Heart left ventricle (tissue), 16 donors: ENCODE measurements around the gene MAP3K9. TPM values are rescaled to one million over a fixed set of nuclear protein-coding genes. Genes with fewer than 3 reads are reported as not detected.

Source experiments
- ATAC-seq, 4 donors: fragments of 200-7000 bp; cut with Tn5 transposase; one replicate each; pipeline ENCODE4 v1.9.1; 2020 to 2022; ENCODE audit warnings: moderate library complexity in 4 of 4, mild to moderate bottlenecking in 3 of 4, moderate number of reproducible peaks in 1 of 4
- DNase-seq, 5 donors: peaks; one replicate each; pipeline ENCODE4 v3.0.0-alpha.2; 2020
- H3K27ac ChIP-seq, 12 donors: fragments of 200-600 bp; sonication (generic) in 4 of 12; one replicate each; pipeline versions ENCODE4 v1.5.0 to v1.8.0; 2016 to 2022; ENCODE audit warnings: mild to moderate bottlenecking in 2 of 12
- H3K27me3 ChIP-seq, 9 donors: fragments of 200-600 bp; sonication (generic) in 2 of 9; one replicate each; pipeline versions ENCODE4 v1.5.1 to v1.8.0; 2016 to 2022; ENCODE audit warnings: mild to moderate bottlenecking in 3 of 9
- H3K36me3 ChIP-seq, 9 donors: fragments of 200-600 bp; sonication (generic) in 2 of 9; one replicate each; pipeline versions ENCODE4 v1.5.0 to v1.8.0; 2018 to 2022; ENCODE audit warnings: mild to moderate bottlenecking in 2 of 9
- H3K4me1 ChIP-seq, 12 donors: fragments of 200-600 bp; sonication (generic) in 4 of 12; one replicate each; pipeline versions ENCODE4 v1.5.0 to v1.8.0; 2016 to 2022; ENCODE audit warnings: mild to moderate bottlenecking in 3 of 12
- H3K4me3 ChIP-seq, 12 donors: fragments of 200-600 bp; sonication (generic) in 4 of 12; one replicate each; pipeline versions ENCODE4 v1.5.0 to v1.8.0; 2017 to 2022; ENCODE audit warnings: mild to moderate bottlenecking in 9 of 12, moderate library complexity in 4 of 12
- H3K9me3 ChIP-seq, 12 donors: fragments of 200-600 bp; sonication (generic) in 4 of 12; one replicate each; pipeline versions ENCODE4 v1.5.0 to v1.8.0; 2016 to 2022; ENCODE audit warnings: mild to moderate bottlenecking in 1 of 12
- POLR2A ChIP-seq, 2 donors: fragments of 450-650 bp; IDR thresholded peaks; one replicate each; pipeline ENCODE4 v1.6.1; 2017; ENCODE audit warnings: antibody characterized with exemption in 2 of 2, mild to moderate bottlenecking in 2 of 2, moderate library complexity in 2 of 2
- WGBS, 4 donors: extraction: QIAGEN DNeasy Blood & Tissue Kit in 2 of 4; methylation state at CpG; one replicate each; pipeline versions ENCODE4 v1.1.5 to v1.1.7; 2013 to 2018; 5-methylcytosine and 5-hydroxymethylcytosine counted together
- intact Hi-C, 10 donors: fragments of 100-400 bp; cut with DNase I; formaldehyde crosslinking; loops; one replicate each; pipeline versions ENCODE4 v1.11.1 to v1.14.2; 2022
- polyA plus RNA-seq, 2 donors: library from polyadenylated mRNA; stranded (reverse); fragments of 200-250 nt; gene quantifications; one replicate each; pipeline ENCODE4 v1.2.3, GENCODE V29; 2013
- total RNA-seq, 9 donors: library from RNA; depleted of rRNA in 2 of 9; stranded (reverse); fragments of >200 nt in 2 of 9; fragmentation: NEBNext Ultra II Directional in 3 of 9; extraction: Animal tissue kit (Norgen Biotek cat#: 25700) in 3 of 9; gene quantifications; one replicate each; pipeline versions ENCODE4 v1.1.0 to v1.2.4, GENCODE V29; 2016 to 2023
- TF ChIP-seq, protein P1 (sequence below), 12 donors: fragments of 200-600 bp; sonication (generic) in 4 of 12; IDR thresholded peaks; one replicate each; pipeline versions ENCODE4 v1.5.0 to v1.8.0; 2018 to 2022; ENCODE audit warnings: antibody characterized with exemption in 12 of 12, mild to moderate bottlenecking in 5 of 12
- donor health status: ischemic (EF 13 %, LVEDD 7.1; RV severe dilation, severe dysfunction).
- donor health status: healthy with polysubstance abuse.
- donor health status: DM: no; HTN: yes; CAD: no.
- donor health status: DM: no; HTN: no; CAD: no.
- donor health status: ischemic (EF 25% LVEDD 6.9; RV normal size, moderate dysfunction).
- donor health status: ischemic (EF 25% LVEDD 5.7; RV mildly dilated, moderate dysfunction).
- donor health status: healthy.
- donor health status: DM: yes; HTN: yes; CAD: no.
- donor health status: ischemic (EF 35%, LVEDD 5.7; RV mildly dilated, moderate dysfunction).
- donor health status: nonischemic (EF 11% LVEDD 7.7; RV severe dilation, severe dysfunction).
- donor health status: DM: yes; HTN: yes; CAD: no.
- donor health status: PGD.
- donor health status: ischemic (EF 29% LVEDD 5.4; RV normal size, mild dysfunction).
- donor health status: nonischemic (EF 23%, LVEDD 6.1; RV moderate dilation, normal function).

Gene MAP3K9
- total and polyA plus RNA-seq, 11 donors, result 0.91 to 3.8 (median 1.7) TPM

DNA sequence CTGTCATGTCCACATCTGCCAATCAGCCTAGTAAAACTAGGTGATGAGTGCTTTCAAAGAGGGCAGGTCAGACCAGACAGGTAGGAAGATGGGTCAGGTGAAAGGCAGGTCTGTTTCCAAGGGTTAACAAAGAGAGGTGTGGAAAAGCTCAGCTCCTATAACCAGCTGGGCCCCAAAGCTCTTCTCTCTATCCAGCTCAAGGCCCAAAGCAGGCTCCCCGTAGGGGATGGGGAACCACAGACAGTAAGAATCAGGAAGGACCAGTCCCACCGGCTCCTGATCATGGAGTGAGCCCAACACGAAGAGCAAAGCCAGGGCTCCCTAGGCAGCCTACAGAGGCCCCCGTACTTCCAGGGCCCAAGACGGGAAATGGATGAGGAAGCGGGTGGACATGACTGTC, 84.4 kb downstream of the MAP3K9 start:
- H3K36me3 ChIP-seq, result no peaks in the 10 kb centered on the region
- H3K4me3 ChIP-seq, result no peak overlapping the region
- WGBS, 4 donors, result 92 to 94% (median 94%) methylated on average over 6 of the region's 6 CpGs
- no peak overlapping the region for H3K27ac ChIP-seq
- intact Hi-C loops, result no loop called here
- ATAC-seq (no peak), DNase-seq (no peak)
- H3K4me1 ChIP-seq, result peaks cover 0 to 19% (median 10%) of the 10 kb centered on the region in 12 donors
- TF ChIP-seq, protein P1, sequence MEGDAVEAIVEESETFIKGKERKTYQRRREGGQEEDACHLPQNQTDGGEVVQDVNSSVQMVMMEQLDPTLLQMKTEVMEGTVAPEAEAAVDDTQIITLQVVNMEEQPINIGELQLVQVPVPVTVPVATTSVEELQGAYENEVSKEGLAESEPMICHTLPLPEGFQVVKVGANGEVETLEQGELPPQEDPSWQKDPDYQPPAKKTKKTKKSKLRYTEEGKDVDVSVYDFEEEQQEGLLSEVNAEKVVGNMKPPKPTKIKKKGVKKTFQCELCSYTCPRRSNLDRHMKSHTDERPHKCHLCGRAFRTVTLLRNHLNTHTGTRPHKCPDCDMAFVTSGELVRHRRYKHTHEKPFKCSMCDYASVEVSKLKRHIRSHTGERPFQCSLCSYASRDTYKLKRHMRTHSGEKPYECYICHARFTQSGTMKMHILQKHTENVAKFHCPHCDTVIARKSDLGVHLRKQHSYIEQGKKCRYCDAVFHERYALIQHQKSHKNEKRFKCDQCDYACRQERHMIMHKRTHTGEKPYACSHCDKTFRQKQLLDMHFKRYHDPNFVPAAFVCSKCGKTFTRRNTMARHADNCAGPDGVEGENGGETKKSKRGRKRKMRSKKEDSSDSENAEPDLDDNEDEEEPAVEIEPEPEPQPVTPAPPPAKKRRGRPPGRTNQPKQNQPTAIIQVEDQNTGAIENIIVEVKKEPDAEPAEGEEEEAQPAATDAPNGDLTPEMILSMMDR (IDR thresholded peaks at IDR 0.05), result no peak
- no peak for TF ChIP-seq POLR2A (IDR thresholded peaks at IDR 0.05)
- no peaks in the 10 kb centered on the region for H3K9me3 ChIP-seq
- H3K27me3 ChIP-seq, result no peaks in the 10 kb centered on the region

DNA sequence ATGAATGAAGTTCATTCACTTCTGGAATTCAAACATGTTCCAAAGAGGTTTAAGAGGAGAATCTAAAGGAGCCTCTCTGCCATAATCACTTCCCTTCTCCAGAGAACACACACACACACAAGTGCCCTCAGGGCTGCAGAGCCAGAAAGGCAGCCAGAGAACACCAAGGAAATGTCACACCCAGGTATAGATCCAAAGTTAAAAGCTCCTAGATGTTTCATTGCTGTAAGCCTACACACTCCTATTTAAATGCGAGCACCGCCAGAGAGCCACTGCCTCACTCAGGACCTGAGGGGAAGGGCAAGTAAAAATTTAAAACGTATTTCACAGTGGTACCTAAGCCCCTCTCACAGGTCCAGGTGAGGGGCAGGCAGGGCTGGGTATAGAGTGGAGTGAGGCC, 85.2 kb downstream of the MAP3K9 start:
- Histone ChIP-seq H3K4me3 (no peak overlapping the region), H3K36me3 (no peaks in the 10 kb centered on the region), H3K4me1 (peaks cover 0 to 19% (median 10%) of the 10 kb centered on the region in 12 donors), H3K27me3 (no peaks in the 10 kb centered on the region), H3K27ac (no peak overlapping the region), H3K9me3 (no peaks in the 10 kb centered on the region)
- ATAC-seq (no peak), DNase-seq (no peak)
- WGBS, 4 donors, result 87 to 93% (median 89%) methylated on average over 3 of the region's 3 CpGs
- TF ChIP-seq, protein P1 (IDR thresholded peaks at IDR 0.05), result no peak
- TF ChIP-seq POLR2A (IDR thresholded peaks at IDR 0.05), result no peak
- intact Hi-C loops, result no loop called here

DNA sequence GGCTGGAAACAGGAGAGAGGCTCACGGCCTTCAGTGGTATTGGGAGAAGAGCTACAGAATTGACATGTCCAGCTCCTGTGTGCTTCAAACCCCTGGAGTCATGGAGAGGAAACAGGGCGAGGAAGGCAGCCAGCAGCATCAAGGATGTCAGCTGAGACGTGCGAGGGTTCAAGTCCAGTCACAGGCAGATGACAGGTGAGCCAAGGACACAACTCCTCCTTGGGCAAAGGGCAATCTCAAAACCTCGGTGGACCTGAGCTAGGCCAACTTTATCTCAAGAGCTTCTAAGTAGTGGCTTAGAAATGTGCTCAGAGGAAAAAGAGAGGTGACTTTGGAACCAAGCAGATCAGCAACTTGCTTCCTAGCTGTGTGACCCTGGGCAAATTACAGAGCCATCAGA, 86.0 kb downstream of the MAP3K9 start:
- Histone ChIP-seq H3K4me1 (peaks cover 0 to 19% (median 10%) of the 10 kb centered on the region in 12 donors), H3K9me3 (no peaks in the 10 kb centered on the region), H3K4me3 (no peak overlapping the region), H3K27me3 (no peaks in the 10 kb centered on the region), H3K36me3 (no peaks in the 10 kb centered on the region), H3K27ac (no peak overlapping the region)
- no peak for DNase-seq
- no peak for TF ChIP-seq POLR2A (IDR thresholded peaks at IDR 0.05)
- TF ChIP-seq, protein P1 (IDR thresholded peaks at IDR 0.05), result no peak
- intact Hi-C loops, result no loop called here
- WGBS, 4 donors, result 80 to 86% (median 84%) methylated on average over 5 of the region's 5 CpGs
- no peak for ATAC-seq

DNA sequence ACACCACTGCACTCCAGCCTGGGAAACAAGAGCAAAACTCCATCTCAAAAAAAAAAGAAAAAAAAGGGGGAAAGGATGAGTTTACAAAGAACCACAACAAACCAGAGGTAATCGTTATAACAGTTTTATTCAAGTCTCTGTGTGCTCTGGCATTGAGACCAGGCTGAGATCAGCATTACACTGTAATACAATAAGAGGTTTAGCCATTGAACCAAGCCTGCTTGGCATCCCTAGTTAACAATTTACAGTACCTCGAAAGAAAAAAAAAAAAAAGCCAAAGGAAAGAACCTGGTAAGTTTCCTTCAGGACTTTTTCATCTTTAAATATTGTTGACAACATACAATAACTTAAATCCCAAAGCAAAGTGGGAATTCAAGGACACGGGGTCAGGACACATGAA, 86.9 kb downstream of the MAP3K9 start:
- ATAC-seq (no peak), DNase-seq (no peak)
- Histone ChIP-seq H3K4me3 (no peak overlapping the region), H3K27ac (no peak overlapping the region), H3K9me3 (no peaks in the 10 kb centered on the region), H3K27me3 (no peaks in the 10 kb centered on the region), H3K4me1 (peaks cover 0 to 16% (median 10%) of the 10 kb centered on the region in 12 donors), H3K36me3 (no peaks in the 10 kb centered on the region)
- intact Hi-C loops, result no loop called here
- no peak for TF ChIP-seq POLR2A (IDR thresholded peaks at IDR 0.05)
- TF ChIP-seq, protein P1 (IDR thresholded peaks at IDR 0.05), result no peak
- WGBS, 4 donors, result 81 to 88% (median 85%) methylated on average over 3 of the region's 3 CpGs
